Measurements from ENCODE around the gene HDGFL3.

- TF ChIP-seq CTCF (IDR thresholded peaks at IDR 0.05) (no peak), POLR2A (IDR thresholded peaks at IDR 0.05) (no peak)
Measured at GRCh38 chr15:83198476-83198875, 9.1 kb downstream of the HDGFL3 start.

All from breast epithelium (tissue), 3 donors.